HFFc6 (cell line): ENCODE results near the gene ASTN2. TPM values are rescaled to one million over a fixed set of nuclear protein-coding genes. Genes with fewer than 3 reads are reported as not detected.

Source experiments
- DNase-seq: peaks from one replicate; pipeline ENCODE4 v3.0.0-alpha.2; 2018
- H3K27ac Mint-ChIP-seq: 2 replicates; pipeline ENCODE4 v1.8.0; 2020; ENCODE audit warnings: mild to moderate bottlenecking, mixed read lengths
- H3K27me3 Mint-ChIP-seq: 2 replicates; pipeline ENCODE4 v1.8.0; 2021; ENCODE audit warnings: mild to moderate bottlenecking, moderate library complexity, mixed read lengths; ENCODE audit not compliant: insufficient read depth
- H3K36me3 Mint-ChIP-seq: 2 replicates; pipeline ENCODE4 v1.8.0; 2021; ENCODE audit warnings: low read depth, mixed read lengths
- H3K4me1 Mint-ChIP-seq: 2 replicates; pipeline ENCODE4 v1.8.0; 2020; ENCODE audit warnings: low read depth, mixed read lengths
- H3K4me3 Mint-ChIP-seq: 2 replicates; pipeline ENCODE4 v1.8.0; 2020; ENCODE audit warnings: mild to moderate bottlenecking, moderate library complexity, mixed read lengths
- H3K9me3 Mint-ChIP-seq: 2 replicates; pipeline ENCODE4 v1.8.0; 2020; ENCODE audit warnings: mild to moderate bottlenecking, mixed read lengths
- total RNA-seq, 6 experiments: library from RNA; stranded (reverse); fragmentation: NEBNext Ultra II Directional; extraction: Animal tissue kit (Norgen Biotek cat#: 25700); gene quantifications; 2 replicates in 1 of 6; 3 replicates in 5 of 6; pipeline ENCODE4 v1.2.3, GENCODE V29; 2021
- TF ChIP-seq, protein P1 (sequence below): fragments of 200-600 bp; sonication (generic); IDR thresholded peaks from 2 replicates; pipeline ENCODE4 v1.5.0; 2021; ENCODE audit warnings: antibody characterized with exemption, mild to moderate bottlenecking

Gene ASTN2
- total RNA-seq, 6 experiments from 2014 or later, result 7.3 to 9.7 (median 8.3) TPM

DNA sequence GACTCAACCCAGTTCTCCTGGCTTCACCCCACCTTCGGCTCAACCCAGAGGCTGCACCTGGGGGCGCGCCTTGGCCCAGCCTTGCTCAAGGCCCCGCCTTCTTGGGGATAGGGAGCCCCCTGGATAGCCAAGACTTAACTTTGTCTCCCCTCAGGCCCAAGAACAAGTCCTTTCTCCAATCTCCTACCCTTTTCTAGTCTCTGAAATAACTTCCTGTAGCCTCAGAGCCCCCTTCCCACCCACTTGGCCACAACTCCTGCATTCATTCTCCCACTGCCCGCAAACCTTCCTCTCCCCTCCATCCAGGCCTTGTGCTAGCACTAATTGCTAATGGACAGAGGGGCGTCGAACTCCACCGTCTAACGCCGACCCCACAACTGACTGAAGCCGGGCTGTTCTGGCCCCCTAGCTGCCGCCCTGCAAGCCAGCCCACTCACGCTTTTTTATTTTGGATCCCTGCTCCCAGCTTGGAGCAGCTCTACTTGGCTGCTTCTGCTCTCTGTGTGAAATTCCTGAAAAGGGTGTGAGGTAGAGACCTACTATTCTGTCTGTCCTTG is 579 bp upstream of the ASTN2 start:
- no peaks in the 10 kb centered on the region for H3K4me1 Mint-ChIP-seq
- no peaks in the 10 kb centered on the region for H3K36me3 Mint-ChIP-seq
- DNase-seq, result no peak
- H3K4me3 Mint-ChIP-seq, result no peak overlapping the region
- H3K27ac Mint-ChIP-seq, result no peak overlapping the region
- TF ChIP-seq, protein P1, sequence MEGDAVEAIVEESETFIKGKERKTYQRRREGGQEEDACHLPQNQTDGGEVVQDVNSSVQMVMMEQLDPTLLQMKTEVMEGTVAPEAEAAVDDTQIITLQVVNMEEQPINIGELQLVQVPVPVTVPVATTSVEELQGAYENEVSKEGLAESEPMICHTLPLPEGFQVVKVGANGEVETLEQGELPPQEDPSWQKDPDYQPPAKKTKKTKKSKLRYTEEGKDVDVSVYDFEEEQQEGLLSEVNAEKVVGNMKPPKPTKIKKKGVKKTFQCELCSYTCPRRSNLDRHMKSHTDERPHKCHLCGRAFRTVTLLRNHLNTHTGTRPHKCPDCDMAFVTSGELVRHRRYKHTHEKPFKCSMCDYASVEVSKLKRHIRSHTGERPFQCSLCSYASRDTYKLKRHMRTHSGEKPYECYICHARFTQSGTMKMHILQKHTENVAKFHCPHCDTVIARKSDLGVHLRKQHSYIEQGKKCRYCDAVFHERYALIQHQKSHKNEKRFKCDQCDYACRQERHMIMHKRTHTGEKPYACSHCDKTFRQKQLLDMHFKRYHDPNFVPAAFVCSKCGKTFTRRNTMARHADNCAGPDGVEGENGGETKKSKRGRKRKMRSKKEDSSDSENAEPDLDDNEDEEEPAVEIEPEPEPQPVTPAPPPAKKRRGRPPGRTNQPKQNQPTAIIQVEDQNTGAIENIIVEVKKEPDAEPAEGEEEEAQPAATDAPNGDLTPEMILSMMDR, result no peak
- peaks cover 10% of the 10 kb centered on the region; the same call in 1 of the 2 replicates for H3K9me3 Mint-ChIP-seq
- H3K27me3 Mint-ChIP-seq, result peaks cover 2% of the 10 kb centered on the region; the same call in 1 of the 2 replicates

DNA sequence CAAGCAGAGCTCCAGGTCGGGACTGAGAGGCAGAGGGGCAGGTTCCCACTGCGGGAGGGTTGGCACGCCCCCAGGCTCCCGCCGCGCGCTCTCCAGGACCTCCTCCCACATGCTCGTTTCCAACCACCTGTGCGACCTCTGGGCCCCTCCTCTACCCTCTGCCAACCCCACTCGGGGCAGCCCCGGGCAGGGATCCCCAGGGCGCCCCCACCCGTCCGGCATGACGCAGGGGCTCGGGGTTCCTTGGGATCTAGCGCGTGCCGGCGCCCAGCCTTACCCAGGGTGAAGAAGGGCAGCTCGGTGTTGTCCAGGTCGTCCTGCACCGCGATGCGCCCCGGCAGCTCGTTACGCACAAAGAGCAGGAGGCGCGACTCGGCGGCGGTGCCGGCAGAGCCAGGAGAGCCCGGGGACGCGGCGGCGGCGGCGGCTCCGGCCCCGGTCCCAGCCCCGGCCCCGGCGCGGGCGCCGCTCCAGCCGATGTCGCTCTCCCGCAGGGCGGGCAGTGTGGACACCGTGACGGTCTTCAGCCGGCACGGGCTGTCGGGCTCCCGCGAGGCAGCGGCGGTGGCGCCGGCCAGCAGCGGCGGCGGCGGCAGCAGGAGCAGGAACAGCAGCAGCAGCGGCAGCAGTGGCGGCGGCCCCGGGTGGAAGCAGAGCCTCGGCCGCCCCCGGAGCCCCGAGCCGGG is 494 bp downstream of the ASTN2 start:
- no peak for DNase-seq
- Mint-ChIP-seq H3K9me3 (peaks cover 15% of the 10 kb centered on the region), H3K27me3 (peaks cover 2% of the 10 kb centered on the region), H3K4me3 (no peak overlapping the region), H3K36me3 (no peaks in the 10 kb centered on the region), H3K4me1 (no peaks in the 10 kb centered on the region), H3K27ac (no peak overlapping the region)
- TF ChIP-seq, protein P1, result no peak

DNA sequence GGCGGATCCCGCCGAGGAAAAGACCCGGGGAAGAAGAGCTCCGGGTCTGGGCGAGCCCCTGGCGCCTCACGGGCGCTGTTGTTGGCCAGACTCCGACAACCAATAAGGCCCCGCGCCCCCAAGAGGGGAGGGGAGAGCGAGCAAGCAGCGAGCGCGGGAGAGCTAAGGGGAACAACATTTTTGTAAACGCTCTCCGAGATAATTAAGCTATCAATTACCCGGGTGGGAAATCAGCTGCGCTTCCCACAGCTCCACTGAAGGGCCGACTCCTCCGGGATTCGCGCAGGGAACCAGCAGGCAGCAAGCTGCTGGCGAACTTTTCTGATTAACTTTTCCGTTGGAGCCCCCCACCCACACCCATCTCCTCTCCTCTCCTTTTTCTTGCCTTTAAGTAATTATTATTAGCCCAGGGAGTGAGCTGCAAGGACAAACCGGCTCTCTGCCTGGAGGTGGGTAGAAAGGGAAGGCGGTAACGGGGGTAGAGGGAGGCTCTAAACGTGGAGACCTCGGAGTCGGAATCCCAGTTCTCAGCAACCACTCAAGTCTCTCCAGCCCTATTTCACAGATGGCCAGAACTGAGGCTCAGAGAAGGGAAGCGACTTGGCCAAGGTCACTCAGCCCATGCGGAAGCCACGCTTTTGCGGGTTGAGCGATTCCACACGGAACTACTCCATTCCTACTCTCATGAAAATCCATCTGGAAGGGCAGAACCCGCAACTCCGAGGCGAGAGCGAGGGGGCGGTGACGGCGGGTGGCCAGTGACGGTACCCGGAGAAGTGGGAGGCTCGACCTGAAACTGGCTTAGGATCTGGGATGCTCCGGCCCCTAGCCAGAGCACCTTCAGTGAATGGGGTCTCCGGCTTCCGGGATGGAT is 1.3 kb downstream of the ASTN2 start:
- DNase-seq, result no peak
- Mint-ChIP-seq H3K27ac (no peak overlapping the region), H3K4me1 (no peaks in the 10 kb centered on the region), H3K4me3 (no peak overlapping the region), H3K36me3 (no peaks in the 10 kb centered on the region), H3K27me3 (peaks cover 2% of the 10 kb centered on the region), H3K9me3 (peaks cover 15% of the 10 kb centered on the region)
- TF ChIP-seq, protein P1, result no peak

GRCh38 chr9:117412841-117413240 is 2.0 kb downstream of the ASTN2 start:
- Mint-ChIP-seq H3K9me3 (peaks cover 15% of the 10 kb centered on the region), H3K4me1 (no peaks in the 10 kb centered on the region), H3K27me3 (peaks cover 2% of the 10 kb centered on the region), H3K27ac (no peak overlapping the region), H3K4me3 (no peak overlapping the region), H3K36me3 (no peaks in the 10 kb centered on the region)
- DNase-seq, result no peak
- TF ChIP-seq, protein P1, result no peak

DNA sequence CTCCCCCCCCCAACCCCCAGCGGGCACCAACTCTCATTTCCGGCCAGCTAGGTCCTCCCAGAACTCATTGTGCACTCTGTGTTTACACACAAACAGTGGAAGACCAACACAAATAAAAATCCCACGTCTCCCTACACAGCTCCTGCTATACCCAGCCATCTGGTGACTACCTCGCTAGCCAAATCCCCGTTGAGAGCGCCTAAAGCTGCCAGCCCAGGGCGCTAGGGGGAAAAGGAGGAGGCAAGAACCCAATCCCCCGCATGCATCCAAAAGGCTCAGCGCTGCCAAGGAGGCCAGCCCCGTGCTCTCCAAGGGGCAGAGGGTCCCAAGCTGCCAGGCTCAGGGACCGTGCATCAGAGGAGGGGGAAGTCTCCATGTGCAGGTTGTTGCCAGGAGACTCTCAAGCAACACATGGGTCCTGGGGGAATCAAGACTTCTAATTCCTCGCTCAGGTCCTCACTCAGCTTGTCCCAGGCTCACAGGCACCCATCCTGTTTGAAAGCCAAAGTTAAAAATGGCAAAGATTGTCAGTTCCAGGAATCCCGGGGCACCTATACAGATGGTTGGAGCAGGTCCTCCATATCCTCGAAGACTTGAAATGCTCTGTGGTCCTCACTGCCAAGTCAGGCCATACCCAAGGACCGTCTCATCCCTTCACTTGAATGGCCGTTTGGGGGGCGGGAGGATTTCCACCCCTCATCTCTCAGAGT is 2.7 kb downstream of the ASTN2 start:
- DNase-seq, result no peak
- Mint-ChIP-seq H3K36me3 (no peaks in the 10 kb centered on the region), H3K9me3 (peaks cover 15% of the 10 kb centered on the region), H3K27ac (no peak overlapping the region), H3K27me3 (peaks cover 2% of the 10 kb centered on the region), H3K4me3 (no peak overlapping the region), H3K4me1 (no peaks in the 10 kb centered on the region)
- TF ChIP-seq, protein P1, result no peak
